Keratinocyte (primary cell): Measurements from ENCODE around the gene GRIN3B. TPM values are rescaled to one million over a fixed set of nuclear protein-coding genes. Genes with fewer than 3 reads are reported as not detected.

Experiments used
- DNase-seq: peaks from one replicate; pipeline ENCODE4 v3.0.0-alpha.2; 2011; ENCODE audit warnings: low read depth, missing footprints, low spot score
- FAIRE-seq: peaks from 2 replicates; lab custom pipeline; 2011; peaks lifted over from hg19 to GRCh38; lab: Jason Lieb, UNC
- H2AFZ ChIP-seq: 2 replicates; pipeline ENCODE4 v1.6.0; 2012; ENCODE audit warnings: low read length, control low read depth, inconsistent platforms; ENCODE audit not compliant: control insufficient read depth
- H3K27ac ChIP-seq: 2 replicates; pipeline ENCODE4 v1.5.1; 2011; ENCODE audit warnings: low read length; ENCODE audit not compliant: control insufficient read depth, insufficient read depth
- H3K27me3 ChIP-seq: 3 replicates; pipeline ENCODE4 v1.6.0; 2011; ENCODE audit warnings: low read length; ENCODE audit not compliant: control insufficient read depth, insufficient read depth; ENCODE audit errors: extremely low read depth
- H3K36me3 ChIP-seq, 2 experiments: 2 replicates in 1 of 2; 3 replicates in 1 of 2; pipeline ENCODE4 v1.5.1; 2011; ENCODE audit warnings: low read length in 2 of 2, mild to moderate bottlenecking in 1 of 2; ENCODE audit not compliant: control insufficient read depth in 2 of 2, insufficient read depth in 2 of 2; ENCODE audit errors: extremely low read depth in 1 of 2
- H3K4me1 ChIP-seq: 3 replicates; pipeline ENCODE4 v1.5.1; 2011; ENCODE audit warnings: low read length; ENCODE audit not compliant: control insufficient read depth, insufficient read depth; ENCODE audit errors: extremely low read depth
- H3K4me2 ChIP-seq: 3 replicates; pipeline ENCODE4 v1.6.0; 2011; ENCODE audit warnings: low read depth, low read length; ENCODE audit not compliant: control insufficient read depth, insufficient read depth; ENCODE audit errors: extremely low read depth
- H3K4me3 ChIP-seq, 3 experiments: fragments of 200-600 bp in 1 of 3; sonication (generic) in 1 of 3; 2 replicates in 2 of 3; 3 replicates in 1 of 3; pipeline ENCODE4 v1.5.1; 2011 to 2016; ENCODE audit warnings: low read length in 3 of 3, mild to moderate bottlenecking in 3 of 3, control low read depth in 2 of 3, inconsistent platforms in 1 of 3, low read depth in 1 of 3, mixed read lengths in 1 of 3, mixed run types in 1 of 3, moderate library complexity in 1 of 3; ENCODE audit not compliant: control insufficient read depth in 2 of 3, insufficient read depth in 2 of 3; ENCODE audit errors: extremely low read depth in 1 of 3
- H3K79me2 ChIP-seq: 2 replicates; pipeline ENCODE4 v1.6.0; 2012; ENCODE audit warnings: low read length; ENCODE audit not compliant: control insufficient read depth, insufficient read depth
- H3K9ac ChIP-seq: 3 replicates; pipeline ENCODE4 v1.6.0; 2011; ENCODE audit warnings: low read length; ENCODE audit not compliant: control insufficient read depth, insufficient read depth; ENCODE audit errors: extremely low read depth
- H3K9me1 ChIP-seq: 3 replicates; pipeline ENCODE4 v1.6.0; 2011; ENCODE audit warnings: low read length; ENCODE audit not compliant: control insufficient read depth, insufficient read depth; ENCODE audit errors: extremely low read depth
- H3K9me3 ChIP-seq: 2 replicates; pipeline ENCODE4 v1.5.1; 2012; ENCODE audit warnings: low read depth, low read length; ENCODE audit not compliant: control insufficient read depth
- H4K20me1 ChIP-seq: 3 replicates; pipeline ENCODE4 v1.6.0; 2011; ENCODE audit warnings: low read length; ENCODE audit not compliant: control insufficient read depth, insufficient read depth; ENCODE audit errors: extremely low read depth
- CTCF ChIP-seq, 3 experiments: IDR thresholded peaks in 1 of 3; conservative IDR thresholded peaks in 1 of 3; optimal IDR thresholded peaks in 1 of 3; 2 replicates in 2 of 3; 3 replicates in 1 of 3; pipeline versions ENCODE3 to v1.5.1; 2011; ENCODE audit warnings: low read length in 3 of 3, mild to moderate bottlenecking in 3 of 3, moderate library complexity in 2 of 3, control low read depth in 1 of 3, inconsistent platforms in 1 of 3; ENCODE audit not compliant: insufficient read depth in 2 of 3; ENCODE audit errors: extremely low read depth in 1 of 3
- EZH2 ChIP-seq: IDR thresholded peaks from one replicate; pipeline ENCODE4 v1.6.1; 2012; ENCODE audit warnings: inconsistent platforms, mild to moderate bottlenecking, low read length, moderate library complexity
- dilution Hi-C: fragments of 300-500 bp; cut with MboI; formaldehyde crosslinking; loops from one replicate; pipeline ENCODE4 v1.7.0; 2020; ENCODE audit warnings: low sequenced_read_pairs; ENCODE audit not compliant: extremely low pct_ligation_motif_present
- polyA plus RNA-seq, 5 experiments: library from polyadenylated mRNA; depleted of rRNA in 3 of 5; stranded (reverse) in 3 of 5; stranded (forward) in 1 of 5; unstranded in 1 of 5; fragments of >200 nt; gene quantifications; 1 replicate in 1 of 5; 2 replicates in 3 of 5; 3 replicates in 1 of 5; pipeline versions ENCODE4 v1.2.1 to v1.2.3, GENCODE V29; 2011 to 2012; ENCODE audit warnings: missing spikeins in 2 of 5, low read depth in 1 of 5, low replicate concordance in 1 of 5

GRIN3B gene
- polyA plus RNA-seq, 1 donor (not counting 4 experiments of a cell fraction or from before 2014, with no cell fraction given): 0.20 TPM

- H3K9ac ChIP-seq: no peak overlapping the region
- peaks cover 4 to 6% of the 10 kb centered on the region in 2 experiments for H3K36me3 ChIP-seq
- H3K4me1 ChIP-seq: no peaks in the 10 kb centered on the region
- dilution Hi-C loops: no loop called here
- no peak overlapping the region for H2AFZ ChIP-seq
- DNase-seq: no peak
- peaks cover 11% of the 10 kb centered on the region for H3K27me3 ChIP-seq
- H4K20me1 ChIP-seq: no peaks in the 10 kb centered on the region
- H3K79me2 ChIP-seq: no peaks in the 10 kb centered on the region
- no peaks in the 10 kb centered on the region for H3K9me3 ChIP-seq
- no peak for FAIRE-seq
- TF ChIP-seq EZH2: no peak
- no peak for TF ChIP-seq CTCF (optimal IDR thresholded peaks at IDR 0.05 in 1 of 3, IDR thresholded peaks at IDR 0.05 in 1 of 3, conservative IDR thresholded peaks at IDR 0.05 in 1 of 3; ENCODE audit: extremely low read depth in 1 of 3, insufficient read depth in 2 of 3, low read length in 3 of 3)
- H3K4me2 ChIP-seq: no peak overlapping the region
- no peaks in the 10 kb centered on the region for H3K9me1 ChIP-seq
- no peak overlapping the region for H3K4me3 ChIP-seq
- H3K27ac ChIP-seq: no peak overlapping the region
These were observed 6.6 kb downstream of the GRIN3B start for GRCh38 chr19:1006711-1007398.

DNA sequence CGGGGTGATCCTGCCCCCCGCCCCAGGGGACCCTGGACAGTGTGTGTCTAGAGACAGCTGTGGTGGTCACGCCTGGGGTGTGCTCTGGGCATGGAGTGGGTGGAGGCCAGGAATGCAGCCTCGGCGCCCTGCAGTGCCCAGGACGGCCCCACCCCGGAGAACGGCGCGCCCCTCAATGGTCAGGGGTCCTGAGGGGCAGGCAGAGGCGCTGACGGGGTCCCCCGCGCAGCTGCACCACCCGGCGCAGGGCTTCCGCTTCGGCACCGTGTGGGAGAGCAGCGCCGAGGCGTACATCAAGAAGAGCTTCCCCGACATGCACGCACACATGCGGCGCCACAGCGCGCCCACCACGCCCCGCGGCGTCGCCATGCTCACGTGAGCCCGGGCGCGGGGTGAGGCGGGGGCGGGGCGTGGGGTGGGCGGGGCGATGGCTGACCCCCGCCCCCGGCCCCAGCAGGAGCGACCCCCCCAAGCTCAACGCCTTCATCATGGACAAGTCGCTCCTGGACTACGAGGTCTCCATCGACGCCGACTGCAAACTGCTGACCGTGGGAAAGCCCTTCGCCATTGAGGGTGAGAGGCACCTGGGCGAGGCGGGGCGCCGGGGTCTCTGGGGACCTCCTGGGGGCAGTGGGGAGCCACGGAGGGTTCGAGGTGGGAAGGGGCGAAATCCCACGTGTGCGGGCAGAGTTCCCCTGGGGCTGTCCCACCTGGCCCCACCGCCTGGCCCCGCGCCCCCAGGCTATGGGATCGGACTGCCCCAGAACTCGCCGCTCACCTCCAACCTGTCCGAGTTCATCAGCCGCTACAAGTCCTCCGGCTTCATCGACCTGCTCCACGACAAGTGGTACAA is 7.4 kb downstream of the GRIN3B start:
- no peak overlapping the region for H3K4me2 ChIP-seq
- dilution Hi-C loops: no loop called here
- no peak overlapping the region for H3K4me3 ChIP-seq
- TF ChIP-seq CTCF (optimal IDR thresholded peaks at IDR 0.05 in 1 of 3, IDR thresholded peaks at IDR 0.05 in 1 of 3, conservative IDR thresholded peaks at IDR 0.05 in 1 of 3; ENCODE audit: extremely low read depth in 1 of 3, insufficient read depth in 2 of 3, low read length in 3 of 3) (no peak), EZH2 (no peak)
- no peaks in the 10 kb centered on the region for H3K9me1 ChIP-seq
- H3K9ac ChIP-seq: no peak overlapping the region
- H3K36me3 ChIP-seq: peaks cover 5 to 6% of the 10 kb centered on the region in 2 experiments
- no peaks in the 10 kb centered on the region for H4K20me1 ChIP-seq
- FAIRE-seq: no peak
- no peak overlapping the region for H2AFZ ChIP-seq
- no peak overlapping the region for H3K27ac ChIP-seq
- H3K9me3 ChIP-seq: no peaks in the 10 kb centered on the region
- no peaks in the 10 kb centered on the region for H3K4me1 ChIP-seq
- peaks cover 7% of the 10 kb centered on the region for H3K27me3 ChIP-seq
- DNase-seq: no peak
- no peaks in the 10 kb centered on the region for H3K79me2 ChIP-seq
